CD4-positive, CD25-positive, alpha-beta regulatory T cell (primary cell): Measurements from ENCODE around the gene RFX1. TPM values are rescaled to one million over a fixed set of nuclear protein-coding genes. Genes with fewer than 3 reads are reported as not detected.

ENCODE experiments used
- ATAC-seq, 2 donors: fragments of 150-1000 bp; cut with Tn5 transposase; one replicate each; pipeline ENCODE4 v1.10.0; 2021; ENCODE audit warnings: low read depth in 2 of 2, moderate number of reproducible peaks in 2 of 2, moderate library complexity in 1 of 2
- DNase-seq, 3 donors: peaks; one replicate each; pipeline versions ENCODE4 v3.0.0 to v3.0.0-alpha.2; 2012 to 2022; ENCODE audit warnings: mixed read lengths in 1 of 3
- H3K27ac ChIP-seq: one replicate; pipeline ENCODE4 v1.7.0; 2013; ENCODE audit warnings: mild to moderate bottlenecking, low read length; ENCODE audit not compliant: insufficient read depth, poor library complexity, severe bottlenecking
- H3K27me3 ChIP-seq: one replicate; pipeline ENCODE4 v1.7.0; 2013; ENCODE audit warnings: low read length; ENCODE audit not compliant: control insufficient read depth, insufficient read depth
- H3K36me3 ChIP-seq: one replicate; pipeline ENCODE4 v1.7.0; 2013; ENCODE audit warnings: mild to moderate bottlenecking, low read length, moderate library complexity; ENCODE audit not compliant: control insufficient read depth, insufficient read depth
- H3K4me1 ChIP-seq: 2 replicates; pipeline ENCODE4 v1.7.0; 2013; ENCODE audit warnings: mild to moderate bottlenecking, low read length; ENCODE audit not compliant: insufficient read depth, control insufficient read depth, poor library complexity, severe bottlenecking
- H3K4me3 ChIP-seq: one replicate; pipeline ENCODE4 v1.7.0; 2013; ENCODE audit warnings: low read depth, mild to moderate bottlenecking, low read length, moderate library complexity
- H3K9me3 ChIP-seq, 2 experiments: 1 replicate in 1 of 2; 2 replicates in 1 of 2; pipeline ENCODE4 v1.7.0; 2013; ENCODE audit warnings: low read length in 2 of 2, mild to moderate bottlenecking in 1 of 2, moderate library complexity in 1 of 2; ENCODE audit not compliant: control insufficient read depth in 2 of 2
- H3K27ac Mint-ChIP-seq, 3 donors: one replicate each; pipeline ENCODE4 v1.8.0; 2020 to 2022; ENCODE audit warnings: mild to moderate bottlenecking in 3 of 3, mixed read lengths in 3 of 3, moderate library complexity in 2 of 3
- H3K27me3 Mint-ChIP-seq: one replicate; pipeline ENCODE4 v1.8.0; 2022; ENCODE audit warnings: mild to moderate bottlenecking, mixed read lengths
- H3K36me3 Mint-ChIP-seq: one replicate; pipeline ENCODE4 v1.8.0; 2020; ENCODE audit warnings: mixed read lengths
- H3K4me1 Mint-ChIP-seq, 4 donors: one replicate each; pipeline ENCODE4 v1.8.0; 2020 to 2022; ENCODE audit warnings: mixed read lengths in 4 of 4, mild to moderate bottlenecking in 1 of 4
- H3K4me3 Mint-ChIP-seq, 4 donors: one replicate each; pipeline ENCODE4 v1.8.0; 2020 to 2022; ENCODE audit warnings: mild to moderate bottlenecking in 4 of 4, mixed read lengths in 4 of 4, moderate library complexity in 3 of 4
- H3K9me3 Mint-ChIP-seq, 7 donors: one replicate each; pipeline ENCODE4 v1.8.0; 2020 to 2022; ENCODE audit warnings: mixed read lengths in 7 of 7, mild to moderate bottlenecking in 3 of 7, moderate library complexity in 2 of 7
- polyA plus RNA-seq, 4 donors: library from polyadenylated mRNA; unstranded; fragments of 300-500 nt; fragmentation: Illumina TruSeq; gene quantifications; one replicate each; pipeline ENCODE4 v1.2.3, GENCODE V29; 2021
- total RNA-seq: library from RNA; stranded (reverse); gene quantifications from one replicate; pipeline ENCODE4 v1.2.3, GENCODE V29; 2022

Gene RFX1
- total and polyA plus RNA-seq, 5 donors from 2014 or later, result 0.48 to 23.2 (median 1.1) TPM

- H3K27ac Mint-ChIP-seq, result no peak overlapping the region
- ATAC-seq, result no peak
- no peak for DNase-seq
- Histone ChIP-seq H3K27me3 (no peaks in the 10 kb centered on the region), H3K4me3 (no peak overlapping the region), H3K36me3 (no peaks in the 10 kb centered on the region), H3K27ac (no peak overlapping the region), H3K4me1 (peaks cover 50% of the 10 kb centered on the region), H3K9me3 (no peaks in the 10 kb centered on the region)
- H3K4me1 Mint-ChIP-seq, result peaks cover 0 to 52% (median 12%) of the 10 kb centered on the region in 4 donors
- no peaks in the 10 kb centered on the region for H3K27me3 Mint-ChIP-seq
- no peaks in the 10 kb centered on the region for H3K9me3 Mint-ChIP-seq
- H3K4me3 Mint-ChIP-seq, result no peak overlapping the region
- H3K36me3 Mint-ChIP-seq, result peaks cover 4% of the 10 kb centered on the region
Observed at GRCh38 chr19:13980340-13980739, 25.8 kb downstream of the RFX1 start.

- no peak for DNase-seq
- peaks cover 0 to 46% (median 8%) of the 10 kb centered on the region in 4 donors for H3K4me1 Mint-ChIP-seq
- H3K4me3 Mint-ChIP-seq, result peak overlapping the region in 3 of 4 donors; percentile 31 to 48 (median 38)
- no peak for ATAC-seq
- H3K27me3 ChIP-seq, result no peaks in the 10 kb centered on the region
- peaks cover 43% of the 10 kb centered on the region for H3K4me1 ChIP-seq
- no peaks in the 10 kb centered on the region for H3K9me3 ChIP-seq
- no peak overlapping the region for H3K27ac ChIP-seq
- H3K4me3 ChIP-seq, result no peak overlapping the region
- H3K36me3 Mint-ChIP-seq, result peaks cover 4% of the 10 kb centered on the region
- no peak overlapping the region for H3K27ac Mint-ChIP-seq
- no peaks in the 10 kb centered on the region for H3K27me3 Mint-ChIP-seq
- H3K9me3 Mint-ChIP-seq, result no peaks in the 10 kb centered on the region
- no peaks in the 10 kb centered on the region for H3K36me3 ChIP-seq
Observed at GRCh38 chr19:13979686-13980085, 26.4 kb downstream of the RFX1 start.

GRCh38 chr19:13979244-13979615 lies 26.9 kb downstream of the RFX1 start:
- H3K4me3 Mint-ChIP-seq, result peak overlapping the region in 3 of 4 donors; percentile 31 to 48 (median 38)
- ATAC-seq (no peak), DNase-seq (no peak)
- H3K27ac Mint-ChIP-seq, result no peak overlapping the region
- no peaks in the 10 kb centered on the region for H3K9me3 Mint-ChIP-seq
- no peak overlapping the region for H3K4me3 ChIP-seq
- peaks cover 8% of the 10 kb centered on the region for H3K36me3 Mint-ChIP-seq
- H3K27ac ChIP-seq, result no peak overlapping the region
- no peaks in the 10 kb centered on the region for H3K9me3 ChIP-seq
- no peaks in the 10 kb centered on the region for H3K27me3 ChIP-seq
- H3K4me1 Mint-ChIP-seq, result peaks cover 0 to 45% (median 8%) of the 10 kb centered on the region in 4 donors
- peaks cover 39% of the 10 kb centered on the region for H3K4me1 ChIP-seq
- no peaks in the 10 kb centered on the region for H3K27me3 Mint-ChIP-seq
- H3K36me3 ChIP-seq, result no peaks in the 10 kb centered on the region

GRCh38 chr19:13978351-13979243 lies 27.5 kb downstream of the RFX1 start:
- DNase-seq (peak in 1 of 3 donors; percentile 23), ATAC-seq (peak in 1 of 2 donors; percentile 21)
- H3K27ac ChIP-seq, result peak overlapping the region; percentile 33
- Mint-ChIP-seq H3K9me3 (no peaks in the 10 kb centered on the region), H3K27me3 (no peaks in the 10 kb centered on the region), H3K4me1 (peaks cover 0 to 44% (median 11%) of the 10 kb centered on the region in 4 donors), H3K36me3 (peaks cover 11% of the 10 kb centered on the region), H3K4me3 (peak overlapping the region in 1 of 4 donors; percentile 36), H3K27ac (no peak overlapping the region)
- peaks cover 34% of the 10 kb centered on the region for H3K4me1 ChIP-seq
- H3K4me3 ChIP-seq, result no peak overlapping the region
- no peaks in the 10 kb centered on the region for H3K36me3 ChIP-seq
- no peaks in the 10 kb centered on the region for H3K9me3 ChIP-seq
- H3K27me3 ChIP-seq, result no peaks in the 10 kb centered on the region

- Histone ChIP-seq H3K27ac (no peak overlapping the region), H3K36me3 (no peaks in the 10 kb centered on the region), H3K4me3 (no peak overlapping the region), H3K4me1 (peaks cover 26% of the 10 kb centered on the region), H3K27me3 (no peaks in the 10 kb centered on the region), H3K9me3 (no peaks in the 10 kb centered on the region)
- no peak for DNase-seq
- no peak for ATAC-seq
- Mint-ChIP-seq H3K4me3 (no peak overlapping the region), H3K36me3 (peaks cover 11% of the 10 kb centered on the region), H3K9me3 (no peaks in the 10 kb centered on the region), H3K27ac (no peak overlapping the region), H3K27me3 (no peaks in the 10 kb centered on the region), H3K4me1 (peaks cover 0 to 41% (median 9%) of the 10 kb centered on the region in 4 donors)
Observed at GRCh38 chr19:13977803-13978202, 28.3 kb downstream of the RFX1 start.

- no peak overlapping the region for H3K4me3 ChIP-seq
Observed at GRCh38 chr19:13976446-13976845, 29.7 kb downstream of the RFX1 start.

GRCh38 chr19:13975870-13976269 lies 30.2 kb downstream of the RFX1 start:
- H3K27ac Mint-ChIP-seq, result peak overlapping the region; percentile 48 to 85 (median 78)
- Histone ChIP-seq H3K27ac (no peak overlapping the region), H3K4me3 (no peak overlapping the region), H3K9me3 (no peaks in the 10 kb centered on the region), H3K36me3 (peaks cover 5% of the 10 kb centered on the region), H3K4me1 (peaks cover 14% of the 10 kb centered on the region), H3K27me3 (no peaks in the 10 kb centered on the region)
- DNase-seq, result no peak
- H3K9me3 Mint-ChIP-seq, result no peaks in the 10 kb centered on the region
- H3K27me3 Mint-ChIP-seq, result no peaks in the 10 kb centered on the region
- H3K36me3 Mint-ChIP-seq, result peaks cover 11% of the 10 kb centered on the region
- ATAC-seq, result no peak
- H3K4me1 Mint-ChIP-seq, result peaks cover 0 to 23% (median 8%) of the 10 kb centered on the region in 4 donors
- H3K4me3 Mint-ChIP-seq, result peak overlapping the region in 1 of 4 donors; percentile 52

More at GRCh38 chr19:13976446-13976845, 29.7 kb downstream of the RFX1 start:
- no peaks in the 10 kb centered on the region for H3K9me3 ChIP-seq
- no peaks in the 10 kb centered on the region for H3K27me3 Mint-ChIP-seq
- peaks cover 5% of the 10 kb centered on the region for H3K36me3 ChIP-seq
- H3K4me1 ChIP-seq, result peaks cover 14% of the 10 kb centered on the region
- H3K4me3 Mint-ChIP-seq, result peak overlapping the region in 2 of 4 donors; percentile 33 to 52
- ATAC-seq (no peak), DNase-seq (no peak)
- no peak overlapping the region for H3K27ac ChIP-seq
- H3K27ac Mint-ChIP-seq, result peak overlapping the region in 2 of 3 donors; percentile 78 to 85
- peaks cover 0 to 28% (median 8%) of the 10 kb centered on the region in 4 donors for H3K4me1 Mint-ChIP-seq
- no peaks in the 10 kb centered on the region for H3K9me3 Mint-ChIP-seq
- no peaks in the 10 kb centered on the region for H3K27me3 ChIP-seq
- H3K36me3 Mint-ChIP-seq, result peaks cover 11% of the 10 kb centered on the region
